CMK (cell line): Measurements from ENCODE around the gene CD22.

ENCODE experiments used
- DNase-seq: peaks from one replicate; pipeline ENCODE4 v3.0.0-alpha.2; 2010; ENCODE audit warnings: low read depth

CD22 gene

DNA sequence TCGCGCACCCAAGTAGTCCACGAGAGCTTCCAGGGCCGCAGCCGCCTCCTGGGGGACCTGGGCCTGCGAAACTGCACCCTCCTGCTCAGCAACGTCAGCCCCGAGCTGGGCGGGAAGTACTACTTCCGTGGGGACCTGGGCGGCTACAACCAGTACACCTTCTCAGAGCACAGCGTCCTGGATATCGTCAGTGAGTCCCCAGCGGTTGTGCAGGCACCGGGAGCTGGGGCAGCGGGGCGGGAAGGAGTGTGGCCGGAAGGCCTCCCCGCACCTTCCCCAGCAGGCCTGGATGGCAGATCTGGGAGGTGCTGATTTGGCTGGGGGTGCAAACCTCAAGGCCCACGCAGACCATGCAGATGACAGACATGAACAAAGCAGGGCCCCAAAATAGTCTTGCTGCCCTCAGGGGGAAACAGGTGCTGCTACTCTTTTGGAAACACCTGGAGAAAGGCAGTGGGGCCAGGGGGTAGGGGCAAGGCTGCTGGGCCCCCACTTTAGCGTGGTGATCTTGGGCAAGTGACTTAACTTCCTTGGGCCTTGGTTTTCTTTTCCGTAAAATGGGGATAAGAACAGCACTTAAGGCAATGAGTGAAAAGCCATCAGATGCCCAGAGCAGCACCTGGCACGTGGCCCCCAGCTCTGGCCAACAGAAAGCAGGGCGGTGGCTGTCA, 33.1 kb upstream of the CD22 start:
- DNase-seq: peak; percentile 37

- DNase-seq: no peak
Measured at GRCh38 chr19:35296644-35297514, 32.1 kb upstream of the CD22 start.

GRCh38 chr19:35297515-35297848, 31.5 kb upstream of the CD22 start:
- DNase-seq: no peak

- DNase-seq: no peak
Measured at GRCh38 chr19:35297922-35298321, 31.1 kb upstream of the CD22 start.

- DNase-seq: no peak
Measured at GRCh38 chr19:35298561-35298972, 30.4 kb upstream of the CD22 start.

DNA sequence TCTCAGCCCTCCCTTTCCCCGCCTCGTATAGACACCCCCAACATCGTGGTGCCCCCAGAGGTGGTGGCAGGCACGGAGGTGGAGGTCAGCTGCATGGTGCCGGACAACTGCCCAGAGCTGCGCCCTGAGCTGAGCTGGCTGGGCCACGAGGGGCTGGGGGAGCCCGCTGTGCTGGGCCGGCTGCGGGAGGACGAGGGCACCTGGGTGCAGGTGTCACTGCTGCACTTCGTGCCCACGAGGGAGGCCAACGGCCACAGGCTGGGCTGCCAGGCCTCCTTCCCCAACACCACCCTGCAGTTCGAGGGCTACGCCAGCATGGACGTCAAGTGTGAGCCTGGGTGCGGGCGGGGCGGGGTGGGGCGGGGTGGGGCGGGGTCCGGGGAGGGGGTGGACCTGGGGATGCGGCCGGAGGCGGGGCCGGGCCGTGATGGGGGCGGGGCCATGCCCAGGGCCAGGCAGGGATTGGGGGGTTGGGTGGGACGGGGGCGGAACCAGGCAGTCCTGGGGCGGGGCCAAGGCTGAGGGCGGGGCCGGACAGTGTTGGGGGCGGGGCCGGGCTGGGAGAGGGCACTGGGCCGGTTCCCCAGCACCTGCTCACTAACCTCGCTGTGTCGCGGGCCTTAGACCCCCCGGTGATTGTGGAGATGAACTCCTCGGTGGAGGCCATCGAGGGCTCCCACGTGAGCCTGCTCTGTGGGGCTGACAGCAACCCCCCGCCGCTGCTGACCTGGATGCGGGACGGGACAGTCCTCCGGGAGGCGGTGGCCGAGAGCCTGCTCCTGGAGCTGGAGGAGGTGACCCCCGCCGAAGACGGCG, 29.3 kb upstream of the CD22 start:
- DNase-seq: no peak

- no peak for DNase-seq
Measured at GRCh38 chr19:35300339-35300649, 28.7 kb upstream of the CD22 start.

DNA sequence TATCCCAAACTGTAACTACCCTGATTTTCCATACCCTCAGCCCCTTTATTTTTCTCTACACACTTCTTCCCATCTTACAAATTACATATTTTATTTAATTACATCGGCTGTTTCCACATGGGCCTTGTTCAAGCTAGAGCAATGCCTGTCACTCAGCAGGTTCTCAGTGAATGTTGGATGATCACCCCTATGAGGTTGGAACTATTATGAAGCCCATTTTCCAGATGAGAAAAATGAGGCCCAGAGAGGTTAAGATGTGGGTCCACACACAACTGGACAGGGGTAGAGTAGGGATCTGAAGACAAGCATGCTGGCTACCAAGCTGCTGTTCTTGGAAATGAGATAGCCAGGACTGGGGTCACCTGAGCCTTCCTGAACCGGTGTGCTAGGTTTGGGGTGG, 27.0 kb upstream of the CD22 start:
- no peak for DNase-seq

- DNase-seq: no peak
Measured at GRCh38 chr19:35302446-35302845, 26.5 kb upstream of the CD22 start.

- DNase-seq: no peak
Measured at GRCh38 chr19:35303357-35303915, 25.6 kb upstream of the CD22 start.

DNA sequence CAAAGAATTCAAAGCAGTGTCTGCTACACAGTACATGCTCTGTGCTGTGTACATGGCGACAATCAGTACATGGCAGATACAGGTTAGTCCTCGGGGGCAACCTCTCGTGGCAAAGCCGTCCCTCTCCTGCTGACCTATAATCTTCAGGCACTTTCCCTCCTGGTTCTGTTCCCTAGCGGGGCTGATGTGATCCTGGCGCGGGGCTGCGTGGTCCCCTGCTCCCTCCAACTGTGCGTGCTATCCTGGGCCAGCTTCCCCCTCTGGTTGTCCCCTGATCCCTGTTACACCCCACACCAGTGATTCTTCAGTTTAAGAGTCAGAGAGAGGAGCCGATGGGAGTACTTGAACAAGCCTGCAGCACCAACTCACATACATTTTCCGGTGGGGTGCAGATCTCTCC, 25.0 kb upstream of the CD22 start:
- DNase-seq: no peak

DNA sequence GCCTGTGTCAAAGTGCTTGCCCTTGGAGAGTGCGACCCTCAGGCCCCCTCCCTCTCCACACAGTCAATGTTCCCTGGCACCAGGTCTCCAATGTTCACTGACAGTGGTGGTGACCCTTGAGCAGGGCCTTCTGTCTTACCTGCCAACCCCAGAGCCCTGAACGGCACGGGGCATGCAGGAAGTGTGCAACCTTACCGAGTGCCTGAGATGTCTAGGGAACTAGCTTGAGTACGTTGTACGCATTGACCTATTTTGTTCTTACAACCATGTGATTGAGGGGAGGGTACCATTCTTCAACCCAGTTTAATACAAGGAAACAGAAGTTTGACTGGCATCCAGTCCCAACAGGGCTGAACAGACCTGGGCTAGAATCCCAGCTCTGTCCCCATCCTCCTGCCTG, 23.8 kb upstream of the CD22 start:
- DNase-seq: no peak

DNA sequence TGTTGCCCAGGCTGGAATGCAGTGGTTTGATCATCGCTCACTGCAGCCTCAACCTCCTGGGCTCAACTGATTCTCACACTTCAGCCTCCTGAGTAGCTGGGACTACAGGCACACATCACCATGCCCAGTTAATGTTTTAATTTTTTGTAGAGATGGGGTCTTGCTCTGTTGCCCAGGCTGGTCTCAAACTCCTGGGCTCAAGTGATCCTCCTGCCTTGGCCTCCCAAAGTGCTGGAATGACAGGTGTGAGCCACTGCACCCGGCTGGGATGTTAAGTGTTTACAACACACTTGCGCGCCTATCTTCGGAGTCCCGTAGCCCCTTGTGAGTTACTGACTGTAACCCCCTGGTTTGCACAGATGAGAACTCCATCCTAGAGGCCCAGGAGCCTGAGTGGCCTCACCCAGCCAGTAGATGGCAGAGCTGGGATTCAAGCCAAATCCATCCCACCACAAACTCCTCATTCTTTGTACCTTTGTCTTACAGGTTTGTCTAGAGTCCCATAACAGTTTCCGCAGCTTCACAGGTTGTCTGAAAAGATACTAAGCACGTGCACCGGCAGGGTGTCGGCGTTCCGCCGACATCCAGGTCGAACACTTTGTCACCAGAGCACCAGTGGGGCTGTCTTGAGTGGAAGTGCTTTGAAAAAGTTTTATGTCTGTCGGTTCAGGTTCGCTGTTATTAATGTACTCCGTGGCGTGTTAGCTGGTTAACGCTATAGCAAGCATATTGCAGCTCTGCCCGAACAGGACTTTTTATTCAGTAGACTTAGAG, 22.3 kb upstream of the CD22 start:
- no peak for DNase-seq

GRCh38 chr19:35307931-35308330, 21.1 kb upstream of the CD22 start:
- no peak for DNase-seq

- DNase-seq: no peak
Measured at GRCh38 chr19:35308910-35309309, 20.1 kb upstream of the CD22 start.

GRCh38 chr19:35309481-35310279, 19.3 kb upstream of the CD22 start:
- no peak for DNase-seq

- no peak for DNase-seq
Measured at GRCh38 chr19:35310331-35310730, 18.7 kb upstream of the CD22 start.

GRCh38 chr19:35310811-35311465, 18.0 kb upstream of the CD22 start:
- DNase-seq: no peak

DNA sequence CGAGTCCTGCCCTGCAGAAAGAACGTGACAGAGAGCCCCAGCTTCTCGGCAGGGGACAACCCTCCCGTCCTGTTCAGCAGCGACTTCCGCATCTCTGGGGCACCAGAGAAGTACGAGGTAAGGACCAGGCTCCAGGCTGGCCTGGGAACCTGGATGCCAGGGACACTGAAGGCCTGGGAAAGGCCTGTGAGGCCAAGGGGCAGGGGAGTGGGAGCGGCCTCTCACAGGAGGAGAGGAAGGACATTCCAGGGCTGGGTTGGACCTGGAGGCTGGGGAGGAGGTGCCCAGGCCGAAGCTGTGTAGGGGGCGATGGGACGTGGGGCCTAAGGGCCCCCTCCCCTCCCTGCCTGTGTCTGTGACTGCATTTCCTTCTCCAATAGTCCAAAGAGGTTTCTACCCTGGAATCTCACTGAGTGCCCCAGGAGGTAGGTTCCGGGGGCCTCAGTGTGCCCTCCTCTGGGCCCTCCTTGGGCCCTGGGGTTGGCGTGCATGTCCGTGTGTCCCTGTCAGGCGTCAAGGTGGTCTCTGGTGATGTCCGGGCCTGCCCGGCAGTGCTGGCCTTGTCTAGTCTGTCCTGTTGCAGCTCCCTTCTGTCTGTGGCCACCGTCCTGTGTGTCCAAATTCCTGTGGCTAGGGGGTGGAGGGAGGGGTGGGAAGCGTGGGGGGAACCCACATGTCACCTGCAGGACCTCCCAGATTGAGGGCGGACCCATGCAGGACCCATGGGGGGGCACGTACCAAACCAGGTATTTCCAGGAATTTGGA, 16.9 kb upstream of the CD22 start:
- DNase-seq: no peak

DNA sequence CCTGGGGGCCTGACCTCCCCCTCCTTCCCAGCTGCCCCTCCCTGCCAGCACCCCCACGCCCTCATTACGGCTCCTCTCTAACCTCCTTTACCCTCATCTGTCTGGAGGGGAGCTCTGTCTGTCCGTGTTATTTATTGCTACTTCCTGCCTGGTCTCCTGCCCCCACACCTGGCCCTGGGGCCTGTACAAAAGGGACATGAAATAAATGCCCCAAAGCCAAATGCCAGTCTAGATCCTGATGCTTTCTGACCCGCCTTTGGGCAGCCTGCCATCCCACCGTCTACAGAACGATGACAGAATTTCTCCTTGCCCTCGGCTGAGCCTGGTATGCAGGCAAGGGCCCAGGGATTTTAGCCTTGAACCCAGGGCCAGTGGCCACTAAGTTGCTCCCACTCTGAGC, 15.4 kb upstream of the CD22 start:
- no peak for DNase-seq
